GM18861 (cell line): Measurements from ENCODE around the gene SLC23A2.
A peak's percentile ranks its signal among the peaks of the same experiment; 100 is the strongest.

Source experiments
- ATAC-seq: cut with Tn5 transposase; IDR thresholded peaks from one replicate; pipeline ENCODE4 v1.9.1; 2021; ENCODE audit not compliant: unreplicated experiment

The SLC23A2 gene

GRCh38 chr20:4821590-4821989, 179.7 kb downstream of the SLC23A2 start:
- ATAC-seq, result no peak

GRCh38 chr20:4820806-4821518, 180.3 kb downstream of the SLC23A2 start:
- ATAC-seq, result no peak

GRCh38 chr20:4819901-4820300, 181.4 kb downstream of the SLC23A2 start:
- ATAC-seq, result no peak

GRCh38 chr20:4817230-4817671, 184.1 kb downstream of the SLC23A2 start:
- no peak for ATAC-seq

- no peak for ATAC-seq
These were observed 185.7 kb downstream of the SLC23A2 start for GRCh38 chr20:4815628-4816027.

- peak; percentile 41 for ATAC-seq
These were observed 186.5 kb downstream of the SLC23A2 start for GRCh38 chr20:4814696-4815252.

GRCh38 chr20:4813863-4814695, 187.2 kb downstream of the SLC23A2 start:
- ATAC-seq, result peak; percentile 56

GRCh38 chr20:4813076-4813862, 188.0 kb downstream of the SLC23A2 start:
- ATAC-seq, result no peak

- no peak for ATAC-seq
These were observed 188.7 kb downstream of the SLC23A2 start for GRCh38 chr20:4812641-4813075.

GRCh38 chr20:4812216-4812615, 189.1 kb downstream of the SLC23A2 start:
- no peak for ATAC-seq

- no peak for ATAC-seq
These were observed 189.6 kb downstream of the SLC23A2 start for GRCh38 chr20:4811661-4812181.

GRCh38 chr20:4811257-4811656, 190.1 kb downstream of the SLC23A2 start:
- ATAC-seq, result no peak

GRCh38 chr20:4810426-4811019, 190.8 kb downstream of the SLC23A2 start:
- no peak for ATAC-seq

GRCh38 chr20:4809707-4810106, 191.6 kb downstream of the SLC23A2 start:
- no peak for ATAC-seq

GRCh38 chr20:4808872-4809271, 192.4 kb downstream of the SLC23A2 start:
- ATAC-seq, result no peak

- no peak for ATAC-seq
These were observed 195.5 kb downstream of the SLC23A2 start for GRCh38 chr20:4805663-4806449.

GRCh38 chr20:4802527-4802926, 198.8 kb downstream of the SLC23A2 start:
- no peak for ATAC-seq
